ENCODE results near the gene PCIF1.
"Not testable (repeated sequence)": the region's sequence is repeated elsewhere in the genome, so short reads cannot be mapped to it uniquely, and the experiment has no call there.

The PCIF1 gene

DNA sequence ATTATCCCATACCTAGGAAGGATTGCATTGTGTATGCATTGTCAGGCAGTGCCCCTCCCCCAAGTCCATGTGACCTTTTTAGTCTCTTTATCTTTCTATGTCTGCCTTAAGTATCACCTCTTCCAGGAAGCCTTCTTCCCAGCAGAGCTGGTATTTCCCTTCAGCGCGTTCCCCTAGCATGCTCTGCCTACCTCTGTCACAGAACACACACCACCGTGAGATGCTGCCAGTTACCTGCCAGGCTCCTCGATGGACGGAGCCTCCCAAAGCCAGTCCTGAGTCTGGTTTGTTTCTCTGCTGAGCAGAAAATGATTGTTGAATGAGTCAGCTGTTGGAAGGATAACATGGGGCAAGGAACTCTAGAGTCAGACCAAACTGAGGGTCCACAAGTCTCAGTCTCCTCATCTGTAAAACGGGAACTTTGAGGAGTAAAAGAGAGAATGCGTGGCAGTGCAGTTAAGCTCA is 48.8 kb downstream of the PCIF1 start:
- in situ Hi-C loops (cut with MboI; ENCODE audit: low sequenced_read_pairs, unreplicated experiment) = no loop called here
- TF ChIP-seq, protein P1, sequence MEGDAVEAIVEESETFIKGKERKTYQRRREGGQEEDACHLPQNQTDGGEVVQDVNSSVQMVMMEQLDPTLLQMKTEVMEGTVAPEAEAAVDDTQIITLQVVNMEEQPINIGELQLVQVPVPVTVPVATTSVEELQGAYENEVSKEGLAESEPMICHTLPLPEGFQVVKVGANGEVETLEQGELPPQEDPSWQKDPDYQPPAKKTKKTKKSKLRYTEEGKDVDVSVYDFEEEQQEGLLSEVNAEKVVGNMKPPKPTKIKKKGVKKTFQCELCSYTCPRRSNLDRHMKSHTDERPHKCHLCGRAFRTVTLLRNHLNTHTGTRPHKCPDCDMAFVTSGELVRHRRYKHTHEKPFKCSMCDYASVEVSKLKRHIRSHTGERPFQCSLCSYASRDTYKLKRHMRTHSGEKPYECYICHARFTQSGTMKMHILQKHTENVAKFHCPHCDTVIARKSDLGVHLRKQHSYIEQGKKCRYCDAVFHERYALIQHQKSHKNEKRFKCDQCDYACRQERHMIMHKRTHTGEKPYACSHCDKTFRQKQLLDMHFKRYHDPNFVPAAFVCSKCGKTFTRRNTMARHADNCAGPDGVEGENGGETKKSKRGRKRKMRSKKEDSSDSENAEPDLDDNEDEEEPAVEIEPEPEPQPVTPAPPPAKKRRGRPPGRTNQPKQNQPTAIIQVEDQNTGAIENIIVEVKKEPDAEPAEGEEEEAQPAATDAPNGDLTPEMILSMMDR (IDR thresholded peaks at IDR 0.05; ENCODE audit: borderline replicate concordance, control extremely low read depth, extremely low read depth, insufficient read depth, missing control alignments) = no peak
- DNase-seq (ENCODE audit: low spot score) = no peak

DNA sequence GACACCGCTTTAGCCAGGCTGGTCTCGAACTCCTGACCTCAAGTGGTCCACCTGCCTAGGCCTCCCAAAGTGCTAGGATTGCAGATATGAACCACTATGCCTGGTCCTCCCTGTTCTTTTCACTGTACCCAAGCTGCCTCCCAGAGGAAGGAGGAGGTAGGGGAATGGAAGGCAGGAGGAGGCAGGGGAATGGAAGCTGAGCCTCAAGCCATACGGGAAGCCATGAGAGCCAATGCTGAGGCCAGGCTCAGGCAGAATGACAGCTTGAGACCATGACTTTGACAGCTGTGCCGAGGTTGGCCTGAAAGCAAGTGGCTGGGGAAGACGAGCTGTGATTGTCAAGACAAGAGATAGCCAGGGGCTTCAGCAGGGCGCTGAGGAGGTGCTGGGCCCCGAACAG is 51.1 kb downstream of the PCIF1 start:
- DNase-seq (ENCODE audit: low spot score) = no peak
- TF ChIP-seq, protein P1 (IDR thresholded peaks at IDR 0.05; ENCODE audit: borderline replicate concordance, control extremely low read depth, extremely low read depth, insufficient read depth, missing control alignments) = no peak
- in situ Hi-C loops (cut with MboI; ENCODE audit: low sequenced_read_pairs, unreplicated experiment) = no loop called here

DNA sequence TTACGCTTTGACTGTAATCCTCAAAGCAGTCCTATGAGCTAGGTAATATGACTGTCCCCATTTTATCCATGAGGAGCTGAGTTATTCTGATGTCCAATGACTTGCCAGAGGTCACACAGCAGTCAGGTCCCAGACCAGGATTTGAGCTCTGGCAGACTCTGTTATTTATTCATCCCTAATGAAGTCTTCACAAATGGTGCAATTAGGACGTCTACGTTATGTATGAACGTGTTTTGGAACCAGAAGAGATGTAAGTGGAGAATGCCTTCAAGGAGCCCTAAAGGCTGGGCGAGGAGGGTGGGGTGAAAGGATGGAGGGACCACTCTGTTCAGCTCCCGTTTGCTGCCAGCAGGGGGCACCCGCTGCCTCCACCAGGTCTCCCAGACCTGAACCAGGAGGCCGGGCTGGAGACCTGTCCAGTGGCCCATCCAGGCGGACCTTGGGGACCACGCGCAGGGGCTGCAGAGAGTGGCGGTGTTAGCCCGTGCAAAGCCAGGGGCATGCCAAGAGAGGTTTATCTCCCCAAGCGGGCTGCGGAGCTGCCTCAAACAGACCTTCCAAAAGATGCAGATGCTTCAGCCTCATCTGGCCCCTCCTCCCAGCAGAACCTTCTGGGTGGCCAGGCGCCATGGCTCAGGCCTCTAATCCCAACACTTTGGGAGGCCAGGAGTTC is 52.8 kb downstream of the PCIF1 start:
- TF ChIP-seq, protein P1 (IDR thresholded peaks at IDR 0.05; ENCODE audit: borderline replicate concordance, control extremely low read depth, extremely low read depth, insufficient read depth, missing control alignments) = peak; percentile 88
- in situ Hi-C loops (cut with MboI; ENCODE audit: low sequenced_read_pairs, unreplicated experiment) = no loop called here
- DNase-seq (ENCODE audit: low spot score) = peak; percentile 90

DNA sequence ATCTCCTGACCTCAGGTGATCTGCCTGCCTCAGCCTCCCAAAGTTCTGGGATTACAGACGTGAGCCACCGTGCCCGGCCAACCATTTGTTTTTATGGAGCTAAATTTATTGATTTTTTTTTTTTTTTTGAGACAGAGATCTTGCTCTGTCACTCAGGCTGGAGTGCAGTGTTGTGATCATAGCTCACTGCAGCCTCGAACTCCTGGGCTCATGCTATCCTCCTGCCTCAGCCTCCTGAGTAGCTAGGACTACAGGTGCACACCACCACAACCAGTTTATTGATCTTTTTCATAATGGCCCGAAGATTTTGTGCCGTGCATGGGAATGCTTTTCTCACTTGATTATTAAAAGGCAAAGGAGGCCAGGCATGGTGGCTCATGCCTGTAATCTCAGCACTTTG is 54.3 kb downstream of the PCIF1 start:
- in situ Hi-C loops (cut with MboI; ENCODE audit: low sequenced_read_pairs, unreplicated experiment); DNase-seq (ENCODE audit: low spot score): not testable (repeated sequence)

DNA sequence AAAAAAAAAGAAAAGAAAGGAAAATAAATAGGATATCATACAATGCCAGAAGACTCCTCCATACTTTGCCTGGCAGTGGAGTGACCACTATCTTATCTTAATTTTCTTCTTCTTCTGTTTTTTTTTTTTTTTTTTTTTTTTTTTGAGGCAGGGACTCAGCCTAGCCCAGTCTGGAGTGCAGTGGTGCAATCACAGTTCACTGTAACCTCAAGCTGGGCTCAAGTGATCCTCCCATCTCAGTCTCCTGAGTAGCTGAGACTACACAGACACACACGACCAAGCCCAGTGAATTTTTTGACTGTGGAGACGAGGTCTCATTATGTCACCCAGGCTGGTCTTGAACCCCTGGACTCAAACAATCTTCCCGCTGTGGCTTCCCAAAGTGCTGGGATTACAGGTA is 57.1 kb downstream of the PCIF1 start:
- in situ Hi-C loops (cut with MboI; ENCODE audit: low sequenced_read_pairs, unreplicated experiment) = no loop called here
- TF ChIP-seq, protein P1 (IDR thresholded peaks at IDR 0.05; ENCODE audit: borderline replicate concordance, control extremely low read depth, extremely low read depth, insufficient read depth, missing control alignments) = no peak
- DNase-seq (ENCODE audit: low spot score) = no peak

DNA sequence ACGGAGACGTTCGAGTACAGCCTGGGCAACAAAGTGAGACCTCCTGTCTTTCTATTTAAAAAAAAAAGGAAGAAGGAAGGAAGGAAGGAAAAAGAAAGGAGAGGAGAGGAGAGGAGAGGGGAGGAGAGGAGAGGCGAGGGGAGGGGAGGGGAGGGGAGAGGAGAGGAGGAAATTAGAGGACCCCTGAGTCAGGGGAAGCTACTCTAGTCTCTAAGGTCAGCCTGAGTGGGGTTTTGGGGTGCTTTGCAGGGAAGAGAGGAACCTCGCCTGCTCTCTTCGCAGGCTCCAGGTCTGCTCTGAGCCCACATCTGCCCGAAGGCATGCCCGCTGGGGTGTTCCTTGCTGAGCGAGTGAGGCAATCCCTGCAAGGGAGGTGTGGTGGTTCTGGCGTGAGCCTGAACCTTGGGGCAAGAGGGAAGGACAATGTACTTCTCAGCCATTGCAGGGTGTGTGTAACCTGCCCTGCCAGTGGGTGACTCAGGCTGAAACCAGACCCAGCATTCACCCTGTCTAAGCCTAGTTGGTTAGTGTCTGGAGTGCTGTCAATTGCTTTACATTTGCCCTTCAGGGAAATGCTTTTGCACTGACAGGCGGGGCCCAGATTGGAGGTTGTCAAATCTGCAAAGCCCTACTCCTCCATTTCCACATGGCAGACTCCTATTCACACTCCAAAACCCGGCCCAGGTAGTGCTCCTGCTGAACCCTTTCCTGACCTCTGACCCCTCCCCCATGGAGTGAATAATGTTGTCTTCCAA is 58.9 kb downstream of the PCIF1 start:
- in situ Hi-C loops (cut with MboI; ENCODE audit: low sequenced_read_pairs, unreplicated experiment) = no loop called here
- TF ChIP-seq, protein P1 (IDR thresholded peaks at IDR 0.05; ENCODE audit: borderline replicate concordance, control extremely low read depth, extremely low read depth, insufficient read depth, missing control alignments) = no peak
- DNase-seq (ENCODE audit: low spot score) = peak; percentile 42
